Measurements from ENCODE around the gene IPCEF1. TPM values are rescaled to one million over a fixed set of nuclear protein-coding genes. Genes with fewer than 3 reads are reported as not detected.

IPCEF1 gene
- total RNA-seq: 8.8 TPM

GRCh38 chr6:154356690-154357089 lies at the start of gene IPCEF1:
Gene IPCEF1, minus strand, starts transcription at chr6:154356803. Its CDS starts 90,856 bp downstream, at chr6:154265947.

Other genes starting within 250 kb of the IPCEF1 start
- 25.0 TPM for gene CNKSR3, start 153.9 kb upstream of the IPCEF1 start, total RNA-seq